T-cell (primary cell): ENCODE data around the gene MYB. TPM values are rescaled to one million over a fixed set of nuclear protein-coding genes. Genes with fewer than 3 reads are reported as not detected.
A peak's percentile ranks its signal among the peaks of the same experiment; 100 is the strongest.
"Not testable (repeated sequence)": the region's sequence is repeated elsewhere in the genome, so short reads cannot be mapped to it uniquely, and the experiment has no call there.

Experiments used
- ATAC-seq, 4 experiments: fragments of 200-7000 bp in 3 of 4; fragments of 150-1000 bp in 1 of 4; cut with Tn5 transposase; replicated peaks in 1 of 4; 1 replicate in 3 of 4; 2 replicates in 1 of 4; pipeline ENCODE4 v1.10.0; 2021; ENCODE audit warnings: moderate library complexity in 3 of 4, mild to moderate bottlenecking in 2 of 4, moderate number of reproducible peaks in 1 of 4
- CTCF ChIA-PET, 2 donors: fragments of 300-600 bp; sonication (Branson Sonifier 250); formaldehyde crosslinking; loops; one replicate each; lab custom pipeline; 2022; ENCODE audit warnings: antibody characterized with exemption in 2 of 2; lab: Charles Lee
- POLR2A ChIA-PET, 2 donors: fragments of 300-600 bp; sonication (Branson Sonifier 250); formaldehyde crosslinking; loops; one replicate each; lab custom pipeline; 2022; ENCODE audit warnings: antibody characterized with exemption in 2 of 2; lab: Charles Lee
- DNase-seq, 35 experiments: peaks; one replicate each; pipeline versions ENCODE4 v3.0.0 to v3.0.0-alpha.2; 2013 to 2023
- H3K27ac ChIP-seq: one replicate; pipeline ENCODE4 v1.5.1; 2013; ENCODE audit warnings: low read length
- H3K27me3 ChIP-seq, 2 experiments: replicated peaks in 1 of 2; 1 replicate in 1 of 2; 2 replicates in 1 of 2; pipeline versions ENCODE4 v1.6.1 to v1.7.0; 2013; ENCODE audit warnings: low read length in 1 of 2, mixed read lengths in 1 of 2; ENCODE audit not compliant: control insufficient read depth in 2 of 2, insufficient read depth in 2 of 2; ENCODE audit errors: extremely low read depth in 1 of 2
- H3K36me3 ChIP-seq, 2 donors: 1 replicate in 1 of 2; 2 replicates in 1 of 2; pipeline versions ENCODE4 v1.6.1 to v1.7.0; 2013; ENCODE audit warnings: low read length in 1 of 2; ENCODE audit not compliant: control insufficient read depth in 2 of 2, insufficient read depth in 1 of 2; ENCODE audit errors: extremely low read depth in 1 of 2
- H3K4me1 ChIP-seq, 2 experiments: 1 replicate in 1 of 2; 2 replicates in 1 of 2; pipeline versions ENCODE4 v1.6.1 to v1.7.0; 2013; ENCODE audit warnings: low read length in 2 of 2, mixed read lengths in 1 of 2; ENCODE audit not compliant: insufficient read depth in 2 of 2, control insufficient read depth in 1 of 2; ENCODE audit errors: extremely low read depth in 1 of 2
- H3K4me3 ChIP-seq, 2 donors: 1 replicate in 1 of 2; 2 replicates in 1 of 2; pipeline versions ENCODE4 v1.5.1 to v1.7.0; 2013; ENCODE audit warnings: mild to moderate bottlenecking in 2 of 2, low read length in 1 of 2, moderate library complexity in 1 of 2; ENCODE audit not compliant: control insufficient read depth in 1 of 2; ENCODE audit errors: extremely low read depth in 1 of 2
- H3K9me3 ChIP-seq: 2 replicates; pipeline ENCODE4 v1.7.0; 2013
- H3K27ac Mint-ChIP-seq, 2 donors: one replicate each; pipeline ENCODE4 v1.8.0; 2020 to 2021; ENCODE audit warnings: mild to moderate bottlenecking in 2 of 2, mixed read lengths in 2 of 2
- H3K27me3 Mint-ChIP-seq, 2 donors: one replicate each; pipeline ENCODE4 v1.8.0; 2021 to 2022; ENCODE audit warnings: mixed read lengths in 2 of 2
- H3K36me3 Mint-ChIP-seq: one replicate; pipeline ENCODE4 v1.8.0; 2021; ENCODE audit warnings: mixed read lengths
- H3K4me1 Mint-ChIP-seq, 3 donors: one replicate each; pipeline ENCODE4 v1.8.0; 2020 to 2022; ENCODE audit warnings: mixed read lengths in 3 of 3, mild to moderate bottlenecking in 1 of 3
- H3K4me3 Mint-ChIP-seq, 3 donors: one replicate each; pipeline ENCODE4 v1.8.0; 2020 to 2022; ENCODE audit warnings: mild to moderate bottlenecking in 3 of 3, mixed read lengths in 3 of 3, moderate library complexity in 3 of 3
- H3K9me3 Mint-ChIP-seq, 3 donors: one replicate each; pipeline ENCODE4 v1.8.0; 2020 to 2022; ENCODE audit warnings: mixed read lengths in 3 of 3
- WGBS: methylation state at CpG from one replicate; pipeline ENCODE4 v1.1.5; 2013; ENCODE audit warnings: missing lambda C conversion rate; ENCODE audit not compliant: insufficient coverage; 5-methylcytosine and 5-hydroxymethylcytosine counted together
- total RNA-seq, 35 experiments: library from RNA in 6 of 35; stranded (reverse) in 6 of 35; fragments of 120-200 nt in 1 of 35; gene quantifications; one replicate each; pipeline versions ENCODE4 v1.2.1 to v1.2.4 and lab custom pipeline; 2013 to 2026

MYB gene
- total RNA-seq, 5 donors from 2014 or later (not counting 1 experiment from before 2014, with no cell fraction given): 4.4 to 23.9 (median 17.1) TPM

GRCh38 chr6:135236319-135236718 lies 55.2 kb downstream of the MYB start:
- DNase-seq (no peak), ATAC-seq (no peak)
- H3K27ac ChIP-seq: no peak overlapping the region
- no peak overlapping the region for H3K4me3 ChIP-seq
- H3K36me3 ChIP-seq: no peaks in the 10 kb centered on the region
- H3K9me3 ChIP-seq: no peaks in the 10 kb centered on the region
- Mint-ChIP-seq H3K4me1 (peaks cover 5 to 10% (median 5%) of the 10 kb centered on the region in 3 donors), H3K36me3 (no peaks in the 10 kb centered on the region), H3K9me3 (no peaks in the 10 kb centered on the region), H3K27ac (no peak overlapping the region), H3K27me3 (no peaks in the 10 kb centered on the region), H3K4me3 (no peak overlapping the region)
- ChIA-PET POLR2A (no interaction called here), CTCF (interaction anchor here (0.7 kb wide), 2 partner anchors 9 to 234 kb away, joined by 4 to 9 read pairs; no protein-coding TSS in a partner anchor)
- WGBS: 100% methylated on average over 1 of the region's 1 CpG
- no peaks in the 10 kb centered on the region for H3K27me3 ChIP-seq
- H3K4me1 ChIP-seq: peaks cover 0 to 3% of the 10 kb centered on the region in 2 experiments

DNA sequence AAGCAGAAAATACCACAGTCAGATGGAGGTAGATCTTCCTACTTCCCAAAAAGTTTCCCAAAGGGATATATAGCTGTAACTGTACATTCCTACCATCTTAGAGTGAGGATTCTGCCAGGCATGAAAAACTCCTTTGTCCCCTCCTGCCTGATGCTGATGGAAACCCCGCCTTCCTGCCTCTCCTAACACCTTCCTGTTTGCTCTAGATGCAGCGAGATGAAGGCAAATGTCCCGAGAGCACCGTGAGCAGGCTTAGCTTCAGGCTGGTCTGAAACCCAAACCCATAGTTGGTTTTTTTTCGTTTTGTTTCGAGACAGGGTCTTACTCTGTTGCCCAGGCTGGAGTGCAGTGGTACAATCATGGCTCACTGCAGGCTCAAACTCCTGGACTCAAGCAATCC lies 55.6 kb downstream of the MYB start:
- H3K4me1 Mint-ChIP-seq: peaks cover 5 to 8% (median 5%) of the 10 kb centered on the region in 3 donors
- Histone ChIP-seq H3K4me3 (no peak overlapping the region), H3K27ac (no peak overlapping the region), H3K4me1 (peaks cover 0 to 3% of the 10 kb centered on the region in 2 experiments), H3K27me3 (no peaks in the 10 kb centered on the region), H3K36me3 (no peaks in the 10 kb centered on the region), H3K9me3 (no peaks in the 10 kb centered on the region)
- DNase-seq: peak in 1 of 35 experiments; percentile 7
- CTCF ChIA-PET: interaction anchor here (0.7 kb wide), 2 partner anchors 9 to 235 kb away, joined by 4 to 9 read pairs; no protein-coding TSS in a partner anchor
- no peak overlapping the region for H3K4me3 Mint-ChIP-seq
- ATAC-seq: peak in 2 of 4 experiments; percentile 53 to 55
- 23% methylated on average over 5 of the region's 6 CpGs for WGBS
- no peaks in the 10 kb centered on the region for H3K36me3 Mint-ChIP-seq
- H3K27ac Mint-ChIP-seq: no peak overlapping the region
- POLR2A ChIA-PET: no interaction called here
- no peaks in the 10 kb centered on the region for H3K9me3 Mint-ChIP-seq
- no peaks in the 10 kb centered on the region for H3K27me3 Mint-ChIP-seq

- Mint-ChIP-seq H3K9me3 (no peaks in the 10 kb centered on the region), H3K4me1 (peaks cover 5 to 8% (median 5%) of the 10 kb centered on the region in 3 donors), H3K4me3 (no peak overlapping the region), H3K36me3 (no peaks in the 10 kb centered on the region), H3K27ac (no peak overlapping the region), H3K27me3 (no peaks in the 10 kb centered on the region)
- ATAC-seq (no peak), DNase-seq (no peak)
- no peaks in the 10 kb centered on the region for H3K9me3 ChIP-seq
- no peak overlapping the region for H3K4me3 ChIP-seq
- no peaks in the 10 kb centered on the region for H3K27me3 ChIP-seq
- 85% methylated on average over 2 of the region's 5 CpGs for WGBS
- H3K36me3 ChIP-seq: no peaks in the 10 kb centered on the region
- H3K27ac ChIP-seq: no peak overlapping the region
- ChIA-PET CTCF (no interaction called here), POLR2A (interaction anchor here in 1 of 2 donors (0.5 kb wide), 1 partner anchor 523 kb away, joined by 4 read pairs; no protein-coding TSS in a partner anchor)
- H3K4me1 ChIP-seq: peaks cover 0 to 3% of the 10 kb centered on the region in 2 experiments
Observed at GRCh38 chr6:135240711-135241110, 59.6 kb downstream of the MYB start.

GRCh38 chr6:135243871-135244796 lies 63.0 kb downstream of the MYB start:
- POLR2A ChIA-PET: no interaction called here
- no CpG with 5 or more reads among the region's 7 CpGs for WGBS
- CTCF ChIA-PET: no interaction called here

DNA sequence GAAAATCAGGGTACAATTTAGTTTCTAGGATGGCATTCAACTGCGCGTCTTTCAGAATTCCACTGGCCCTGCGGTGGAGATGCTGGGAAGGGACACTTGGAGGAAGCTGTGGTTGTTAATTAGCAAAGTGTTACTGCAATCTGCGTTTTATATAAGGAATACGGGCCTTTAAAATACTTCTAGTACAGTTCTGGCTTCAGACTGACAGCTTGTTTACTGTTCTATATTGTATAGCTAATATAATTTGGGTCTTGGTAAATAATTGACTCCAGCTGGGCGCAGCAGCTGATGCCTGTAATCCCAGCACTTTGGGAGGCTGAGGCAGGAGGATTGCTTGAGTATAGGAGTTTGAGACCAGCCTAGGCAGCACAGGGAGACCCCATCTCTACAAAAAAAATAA lies 63.7 kb downstream of the MYB start:
- Mint-ChIP-seq H3K27me3 (no peaks in the 10 kb centered on the region), H3K4me3 (no peak overlapping the region), H3K9me3 (no peaks in the 10 kb centered on the region), H3K27ac (no peak overlapping the region), H3K36me3 (no peaks in the 10 kb centered on the region), H3K4me1 (no peaks in the 10 kb centered on the region)
- Histone ChIP-seq H3K9me3 (no peaks in the 10 kb centered on the region), H3K4me3 (no peak overlapping the region), H3K27ac (no peak overlapping the region), H3K27me3 (no peaks in the 10 kb centered on the region), H3K4me1 (no peaks in the 10 kb centered on the region), H3K36me3 (no peaks in the 10 kb centered on the region)
- 100% methylated on average over 4 of the region's 6 CpGs for WGBS
- ATAC-seq: no peak
- CTCF ChIA-PET: no interaction called here
- no peak for DNase-seq
- POLR2A ChIA-PET: no interaction called here

More at GRCh38 chr6:135243871-135244796, 63.0 kb downstream of the MYB start:
- Mint-ChIP-seq H3K27ac (no peak overlapping the region), H3K9me3 (no peaks in the 10 kb centered on the region), H3K27me3 (no peaks in the 10 kb centered on the region), H3K4me3 (no peak overlapping the region), H3K36me3 (no peaks in the 10 kb centered on the region), H3K4me1 (no peaks in the 10 kb centered on the region)
- Histone ChIP-seq H3K27ac (no peak overlapping the region), H3K4me3 (no peak overlapping the region), H3K36me3 (no peaks in the 10 kb centered on the region), H3K9me3 (no peaks in the 10 kb centered on the region), H3K4me1 (no peaks in the 10 kb centered on the region), H3K27me3 (no peaks in the 10 kb centered on the region)
- DNase-seq (no peak), ATAC-seq (no peak)

GRCh38 chr6:135246412-135247012 lies 65.4 kb downstream of the MYB start:
- H3K27me3 Mint-ChIP-seq, DNase-seq, POLR2A ChIA-PET, H3K9me3 Mint-ChIP-seq, H3K27ac ChIP-seq, CTCF ChIA-PET, H3K27me3 ChIP-seq, H3K4me1 Mint-ChIP-seq, H3K36me3 ChIP-seq, ATAC-seq, H3K4me3 ChIP-seq, H3K9me3 ChIP-seq, H3K4me3 Mint-ChIP-seq, H3K36me3 Mint-ChIP-seq, H3K27ac Mint-ChIP-seq, H3K4me1 ChIP-seq: not testable (repeated sequence)
- 81% methylated on average over 6 of the region's 8 CpGs for WGBS
